ENCODE measurements around the gene BTN3A1. TPM values are rescaled to one million over a fixed set of nuclear protein-coding genes. Genes with fewer than 3 reads are reported as not detected.

The BTN3A1 gene
- total RNA-seq, 1 experiment from 2014 or later: 2.0 TPM

DNA sequence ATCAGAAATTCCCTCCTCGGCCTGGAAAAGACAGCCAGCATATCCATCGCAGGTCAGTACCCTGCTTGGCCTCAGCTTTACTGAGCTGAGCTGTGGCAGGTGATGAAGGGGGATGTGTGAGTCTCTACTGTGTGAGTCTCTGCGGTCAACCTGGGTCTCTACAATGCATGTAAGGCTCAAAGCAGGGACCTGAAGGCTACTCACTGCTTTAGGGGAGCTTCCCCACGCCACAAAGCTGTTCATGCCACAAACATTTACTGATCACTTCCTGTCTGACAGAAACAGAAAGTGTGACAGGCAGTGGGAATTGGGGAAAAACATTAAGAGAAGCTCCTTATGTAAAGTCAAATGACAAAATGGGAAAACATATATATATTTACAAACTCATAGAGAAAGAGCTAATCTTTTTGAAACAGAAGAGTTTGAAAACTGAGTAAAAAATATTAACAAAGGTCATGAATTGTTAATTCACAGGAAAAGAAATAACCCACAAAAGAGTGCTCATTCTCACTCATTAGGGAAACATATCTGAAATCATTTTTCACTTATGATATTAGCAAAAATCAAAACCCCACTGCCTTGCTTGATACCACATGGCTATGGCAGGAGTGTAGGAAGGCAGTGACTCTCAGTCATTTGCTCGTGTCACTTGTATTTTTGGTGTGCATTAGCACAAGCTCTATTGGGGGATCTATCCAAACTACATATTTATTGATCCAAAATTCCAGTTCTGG is 44.0 kb downstream of the BTN3A1 start:
- no peaks in the 10 kb centered on the region for H3K9me3 ChIP-seq
- no peak overlapping the region for H3K4me3 Mint-ChIP-seq (ENCODE audit: unreplicated experiment)
- H3K4me3 ChIP-seq (ENCODE audit: low read depth, low read length): no peak overlapping the region
- CTCF ChIA-PET: no interaction called here
- H3K4me1 Mint-ChIP-seq (ENCODE audit: low read depth, unreplicated experiment): no peaks in the 10 kb centered on the region
- no peak overlapping the region for H3K27ac Mint-ChIP-seq (ENCODE audit: unreplicated experiment)
- POLR2A ChIA-PET: no interaction called here
- no TSS peak for BruUV-seq (replicated peaks)
- intact Hi-C loops (cut with micrococcal nuclease; ENCODE audit: unreplicated experiment): no loop called here
- no peaks in the 10 kb centered on the region for H3K27me3 Mint-ChIP-seq (ENCODE audit: insufficient read depth, unreplicated experiment)
- H3K9me3 Mint-ChIP-seq (ENCODE audit: unreplicated experiment): no peaks in the 10 kb centered on the region
- H3K36me3 ChIP-seq (ENCODE audit: control insufficient read depth, insufficient read depth, low read length): no peaks in the 10 kb centered on the region
- no peaks in the 10 kb centered on the region for H3K27me3 ChIP-seq (replicated peaks; ENCODE audit: control insufficient read depth, insufficient read depth, low read length)
- H3K36me3 Mint-ChIP-seq (ENCODE audit: insufficient read depth, unreplicated experiment): no peaks in the 10 kb centered on the region
- DNase-seq: no peak
- TF ChIP-seq CTCF (IDR thresholded peaks at IDR 0.05; ENCODE audit: insufficient read depth in 1 of 2, low read depth in 1 of 2, low read length in 1 of 2, severe bottlenecking in 1 of 2, unreplicated experiment in 1 of 2): no peak
- no peaks in the 10 kb centered on the region for H3K4me1 ChIP-seq

DNA sequence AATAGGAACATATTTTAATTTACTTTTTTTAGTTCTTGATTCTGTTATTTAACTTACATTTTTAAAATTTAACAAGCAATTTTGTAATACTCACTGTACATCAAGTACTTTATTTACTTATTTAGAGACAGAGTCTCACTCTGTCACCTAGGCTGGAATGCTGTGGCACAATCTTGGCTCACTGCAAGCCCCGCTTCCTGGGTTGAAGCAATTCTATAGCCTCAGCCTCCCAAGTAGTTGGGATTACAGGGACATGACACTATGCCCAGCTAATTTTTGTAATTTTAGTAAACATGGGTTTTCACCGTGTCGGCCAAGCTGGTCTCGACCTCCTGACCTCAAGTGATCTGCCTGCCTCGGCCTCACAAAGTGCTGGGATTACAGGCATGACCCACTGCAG is 45.2 kb downstream of the BTN3A1 start:
- Mint-ChIP-seq H3K27ac (ENCODE audit: unreplicated experiment) (no peak overlapping the region), H3K4me1 (ENCODE audit: low read depth, unreplicated experiment) (no peaks in the 10 kb centered on the region), H3K36me3 (ENCODE audit: insufficient read depth, unreplicated experiment) (no peaks in the 10 kb centered on the region), H3K9me3 (ENCODE audit: unreplicated experiment) (no peaks in the 10 kb centered on the region), H3K4me3 (ENCODE audit: unreplicated experiment) (no peak overlapping the region), H3K27me3 (ENCODE audit: insufficient read depth, unreplicated experiment) (no peaks in the 10 kb centered on the region)
- TF ChIP-seq CTCF (IDR thresholded peaks at IDR 0.05; ENCODE audit: insufficient read depth in 1 of 2, low read depth in 1 of 2, low read length in 1 of 2, severe bottlenecking in 1 of 2, unreplicated experiment in 1 of 2): no peak
- Histone ChIP-seq H3K36me3 (ENCODE audit: control insufficient read depth, insufficient read depth, low read length) (no peaks in the 10 kb centered on the region), H3K9me3 (no peaks in the 10 kb centered on the region), H3K4me3 (ENCODE audit: low read depth, low read length) (no peak overlapping the region), H3K4me1 (no peaks in the 10 kb centered on the region), H3K27me3 (replicated peaks; ENCODE audit: control insufficient read depth, insufficient read depth, low read length) (no peaks in the 10 kb centered on the region)
- ChIA-PET CTCF (no interaction called here), POLR2A (no interaction called here)
- no peak for DNase-seq
- intact Hi-C loops (cut with micrococcal nuclease; ENCODE audit: unreplicated experiment): no loop called here
- no TSS peak for BruUV-seq (replicated peaks)

DNA sequence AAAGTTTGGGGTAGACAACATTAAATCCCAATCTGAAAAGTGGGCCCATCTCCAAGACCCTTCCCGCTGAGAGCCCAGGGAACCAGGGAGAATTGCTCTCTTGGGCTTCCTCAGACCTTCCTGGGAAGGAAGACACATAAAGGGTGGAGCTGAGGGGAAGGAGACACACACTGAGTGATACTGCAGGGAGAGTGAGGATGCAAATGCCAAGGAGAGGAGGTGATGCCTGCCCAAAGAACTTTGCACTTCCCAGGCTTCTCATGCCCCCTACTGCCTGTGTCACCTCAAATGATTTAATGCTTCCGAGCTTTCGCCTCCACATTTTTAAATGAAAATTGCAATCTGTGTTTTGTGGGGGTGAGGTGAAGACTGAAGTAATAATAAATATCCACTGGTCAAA is 48.2 kb downstream of the BTN3A1 start:
- no peak for TF ChIP-seq CTCF (IDR thresholded peaks at IDR 0.05; ENCODE audit: insufficient read depth in 1 of 2, low read depth in 1 of 2, low read length in 1 of 2, severe bottlenecking in 1 of 2, unreplicated experiment in 1 of 2)
- H3K9me3 ChIP-seq: no peaks in the 10 kb centered on the region
- H3K36me3 ChIP-seq (ENCODE audit: control insufficient read depth, insufficient read depth, low read length): no peaks in the 10 kb centered on the region
- H3K4me3 ChIP-seq (ENCODE audit: low read depth, low read length): no peak overlapping the region
- H3K27ac Mint-ChIP-seq (ENCODE audit: unreplicated experiment): no peak overlapping the region
- CTCF ChIA-PET: interaction anchor here (1.3 kb wide), 1 partner anchor 109 kb away, joined by 3 read pairs; no protein-coding TSS in a partner anchor
- no peaks in the 10 kb centered on the region for H3K27me3 Mint-ChIP-seq (ENCODE audit: insufficient read depth, unreplicated experiment)
- intact Hi-C loops (cut with micrococcal nuclease; ENCODE audit: unreplicated experiment): no loop called here
- DNase-seq: no peak
- no TSS peak for BruUV-seq (replicated peaks)
- H3K27me3 ChIP-seq (replicated peaks; ENCODE audit: control insufficient read depth, insufficient read depth, low read length): no peaks in the 10 kb centered on the region
- POLR2A ChIA-PET: no interaction called here
- H3K4me3 Mint-ChIP-seq (ENCODE audit: unreplicated experiment): no peak overlapping the region
- no peaks in the 10 kb centered on the region for H3K4me1 Mint-ChIP-seq (ENCODE audit: low read depth, unreplicated experiment)
- H3K36me3 Mint-ChIP-seq (ENCODE audit: insufficient read depth, unreplicated experiment): no peaks in the 10 kb centered on the region
- H3K9me3 Mint-ChIP-seq (ENCODE audit: unreplicated experiment): no peaks in the 10 kb centered on the region
- no peaks in the 10 kb centered on the region for H3K4me1 ChIP-seq

All from Caco-2 (cell line).